ENCODE data around the gene CTH. TPM values are rescaled to one million over a fixed set of nuclear protein-coding genes. Genes with fewer than 3 reads are reported as not detected.
"Not testable (repeated sequence)": the region's sequence is repeated elsewhere in the genome, so short reads cannot be mapped to it uniquely, and the experiment has no call there.

CTH gene
- total RNA-seq, 1 experiment from 2014 or later = 33.5 TPM

- Histone ChIP-seq H3K36me3 (replicated peaks; ENCODE audit: control insufficient read depth, insufficient read depth, low read length) (no peaks in the 10 kb centered on the region), H3K27me3 (ENCODE audit: control insufficient read depth, insufficient read depth, low read length) (no peaks in the 10 kb centered on the region), H3K4me3 (ENCODE audit: insufficient read depth, low read depth, low read length) (no peak overlapping the region)
- no peak for DNase-seq
These were observed 23.6 kb upstream of the CTH start for GRCh38 chr1:70387507-70387906.

- H3K4me3 ChIP-seq (ENCODE audit: insufficient read depth, low read depth, low read length) = no peak overlapping the region
These were observed 18.4 kb upstream of the CTH start for GRCh38 chr1:70392626-70393025.

GRCh38 chr1:70396607-70397006 lies 14.5 kb upstream of the CTH start:
- no peak for DNase-seq
- Histone ChIP-seq H3K36me3 (replicated peaks; ENCODE audit: control insufficient read depth, insufficient read depth, low read length) (no peaks in the 10 kb centered on the region), H3K4me3 (ENCODE audit: insufficient read depth, low read depth, low read length) (no peak overlapping the region), H3K27me3 (ENCODE audit: control insufficient read depth, insufficient read depth, low read length) (no peaks in the 10 kb centered on the region)

More at GRCh38 chr1:70392626-70393025, 18.4 kb upstream of the CTH start:
- H3K27me3 ChIP-seq (ENCODE audit: control insufficient read depth, insufficient read depth, low read length) = no peaks in the 10 kb centered on the region
- DNase-seq = no peak
- H3K36me3 ChIP-seq (replicated peaks; ENCODE audit: control insufficient read depth, insufficient read depth, low read length) = no peaks in the 10 kb centered on the region

GRCh38 chr1:70397013-70397412 lies 14.1 kb upstream of the CTH start:
- H3K36me3 ChIP-seq (replicated peaks; ENCODE audit: control insufficient read depth, insufficient read depth, low read length) = no peaks in the 10 kb centered on the region
- DNase-seq = no peak
- no peak overlapping the region for H3K4me3 ChIP-seq (ENCODE audit: insufficient read depth, low read depth, low read length)
- H3K27me3 ChIP-seq (ENCODE audit: control insufficient read depth, insufficient read depth, low read length) = no peaks in the 10 kb centered on the region

GRCh38 chr1:70400335-70400734 lies 10.7 kb upstream of the CTH start:
- Histone ChIP-seq H3K4me3 (ENCODE audit: insufficient read depth, low read depth, low read length) (no peak overlapping the region), H3K27me3 (ENCODE audit: control insufficient read depth, insufficient read depth, low read length) (no peaks in the 10 kb centered on the region), H3K36me3 (replicated peaks; ENCODE audit: control insufficient read depth, insufficient read depth, low read length) (no peaks in the 10 kb centered on the region)
- DNase-seq = no peak

GRCh38 chr1:70401974-70402373 lies 9.1 kb upstream of the CTH start:
- no peak for DNase-seq
- no peaks in the 10 kb centered on the region for H3K27me3 ChIP-seq (ENCODE audit: control insufficient read depth, insufficient read depth, low read length)
- H3K36me3 ChIP-seq (replicated peaks; ENCODE audit: control insufficient read depth, insufficient read depth, low read length) = no peaks in the 10 kb centered on the region
- H3K4me3 ChIP-seq (ENCODE audit: insufficient read depth, low read depth, low read length) = no peak overlapping the region

GRCh38 chr1:70403759-70404158 lies 7.3 kb upstream of the CTH start:
- H3K27me3 ChIP-seq (ENCODE audit: control insufficient read depth, insufficient read depth, low read length) = no peaks in the 10 kb centered on the region
- DNase-seq = no peak
- no peak overlapping the region for H3K4me3 ChIP-seq (ENCODE audit: insufficient read depth, low read depth, low read length)

GRCh38 chr1:70405780-70406416 lies 5.2 kb upstream of the CTH start:
- Histone ChIP-seq H3K4me3 (ENCODE audit: insufficient read depth, low read depth, low read length) (no peak overlapping the region), H3K36me3 (replicated peaks; ENCODE audit: control insufficient read depth, insufficient read depth, low read length) (no peaks in the 10 kb centered on the region), H3K27me3 (ENCODE audit: control insufficient read depth, insufficient read depth, low read length) (no peaks in the 10 kb centered on the region)
- DNase-seq = no peak

More at GRCh38 chr1:70403759-70404158, 7.3 kb upstream of the CTH start:
- no peaks in the 10 kb centered on the region for H3K36me3 ChIP-seq (replicated peaks; ENCODE audit: control insufficient read depth, insufficient read depth, low read length)

GRCh38 chr1:70409136-70409535 lies 1.9 kb upstream of the CTH start:
- DNase-seq = no peak
- Histone ChIP-seq H3K27me3 (ENCODE audit: control insufficient read depth, insufficient read depth, low read length) (no peaks in the 10 kb centered on the region), H3K36me3 (replicated peaks; ENCODE audit: control insufficient read depth, insufficient read depth, low read length) (no peaks in the 10 kb centered on the region), H3K4me3 (ENCODE audit: insufficient read depth, low read depth, low read length) (no peak overlapping the region)

GRCh38 chr1:70411360-70411844 lies 334 bp downstream of the CTH start:
- Histone ChIP-seq H3K4me3 (ENCODE audit: insufficient read depth, low read depth, low read length) (peak overlapping the region; percentile 74), H3K27me3 (ENCODE audit: control insufficient read depth, insufficient read depth, low read length) (no peaks in the 10 kb centered on the region), H3K36me3 (replicated peaks; ENCODE audit: control insufficient read depth, insufficient read depth, low read length) (no peaks in the 10 kb centered on the region; the same call in 1 of the 2 replicates)
- DNase-seq = no peak

GRCh38 chr1:70415882-70416281 lies 4.8 kb downstream of the CTH start:
- Histone ChIP-seq H3K36me3 (replicated peaks; ENCODE audit: control insufficient read depth, insufficient read depth, low read length) (peaks cover 4% of the 10 kb centered on the region; the same call in 1 of the 2 replicates), H3K27me3 (ENCODE audit: control insufficient read depth, insufficient read depth, low read length) (no peaks in the 10 kb centered on the region), H3K4me3 (ENCODE audit: insufficient read depth, low read depth, low read length) (no peak overlapping the region)
- no peak for DNase-seq

- H3K36me3 ChIP-seq (replicated peaks; ENCODE audit: control insufficient read depth, insufficient read depth, low read length) = peaks cover 11% of the 10 kb centered on the region
- not testable (repeated sequence) for DNase-seq; H3K27me3 ChIP-seq (ENCODE audit: control insufficient read depth, insufficient read depth, low read length); H3K4me3 ChIP-seq (ENCODE audit: insufficient read depth, low read depth, low read length)
These were observed 8.1 kb downstream of the CTH start for GRCh38 chr1:70418973-70419734.

GRCh38 chr1:70420320-70420719 lies 9.3 kb downstream of the CTH start:
- no peak for DNase-seq
- Histone ChIP-seq H3K27me3 (ENCODE audit: control insufficient read depth, insufficient read depth, low read length) (no peaks in the 10 kb centered on the region), H3K36me3 (replicated peaks; ENCODE audit: control insufficient read depth, insufficient read depth, low read length) (peaks cover 13% of the 10 kb centered on the region), H3K4me3 (ENCODE audit: insufficient read depth, low read depth, low read length) (no peak overlapping the region)

GRCh38 chr1:70426154-70427131 lies 15.4 kb downstream of the CTH start:
- peaks cover 16% of the 10 kb centered on the region for H3K36me3 ChIP-seq (replicated peaks; ENCODE audit: control insufficient read depth, insufficient read depth, low read length)

More at GRCh38 chr1:70426154-70427131, 15.4 kb downstream of the CTH start:
- Histone ChIP-seq H3K27me3 (ENCODE audit: control insufficient read depth, insufficient read depth, low read length) (no peaks in the 10 kb centered on the region), H3K4me3 (ENCODE audit: insufficient read depth, low read depth, low read length) (no peak overlapping the region)
- no peak for DNase-seq
